ENCODE measurements around the gene RBM12.

RBM12 gene

DNA sequence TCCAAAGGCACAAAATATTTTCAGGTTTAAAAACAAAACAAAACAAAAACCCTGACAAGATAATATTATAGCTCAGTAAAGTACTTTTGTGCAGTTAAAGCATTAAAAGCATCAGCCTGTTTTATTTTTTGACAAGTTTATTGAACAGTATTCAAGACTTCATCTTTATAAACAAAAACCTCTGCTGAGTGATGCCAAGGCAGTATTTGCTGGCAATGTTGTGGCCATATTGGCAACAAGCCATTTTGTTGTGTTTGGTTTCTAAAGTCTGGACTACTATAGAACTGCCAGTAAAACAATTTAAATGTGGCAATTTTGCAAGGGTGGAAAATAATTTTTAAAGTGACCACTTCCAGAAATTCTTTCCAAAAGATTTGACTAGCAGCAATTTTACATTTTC is 15.9 kb downstream of the RBM12 start:
- H2AFZ ChIP-seq (ENCODE audit: low read length): no peak overlapping the region
- no peaks in the 10 kb centered on the region for H3K4me1 ChIP-seq (ENCODE audit: insufficient read depth, low read length, severe bottlenecking)
- H3F3A ChIP-seq (ENCODE audit: insufficient read depth, low read length): no peaks in the 10 kb centered on the region
- no peak overlapping the region for H3K4me2 ChIP-seq (ENCODE audit: low read length)
- H3K9me2 ChIP-seq (ENCODE audit: low read depth, low read length): no peaks in the 10 kb centered on the region
- H3K4me3 ChIP-seq (ENCODE audit: low read depth, low read length, poor library complexity, severe bottlenecking): no peak overlapping the region
- no peak overlapping the region for H3K27ac ChIP-seq (ENCODE audit: low read depth, low read length, poor library complexity, severe bottlenecking)
- no peak overlapping the region for H3K9ac ChIP-seq (ENCODE audit: low read length)
- H3K27me3 ChIP-seq (ENCODE audit: insufficient read depth, low read length): no peaks in the 10 kb centered on the region
- H3K79me2 ChIP-seq (ENCODE audit: insufficient read depth, low read length): peaks cover 80% of the 10 kb centered on the region
- no peaks in the 10 kb centered on the region for H4K20me1 ChIP-seq (ENCODE audit: insufficient read depth, low read length)
- H3K36me3 ChIP-seq (ENCODE audit: insufficient read depth, low read length): peaks cover 68% of the 10 kb centered on the region
- TF ChIP-seq EZH2 (IDR thresholded peaks at IDR 0.05; ENCODE audit: borderline replicate concordance, low read length): no peak
- TF ChIP-seq, protein P1, sequence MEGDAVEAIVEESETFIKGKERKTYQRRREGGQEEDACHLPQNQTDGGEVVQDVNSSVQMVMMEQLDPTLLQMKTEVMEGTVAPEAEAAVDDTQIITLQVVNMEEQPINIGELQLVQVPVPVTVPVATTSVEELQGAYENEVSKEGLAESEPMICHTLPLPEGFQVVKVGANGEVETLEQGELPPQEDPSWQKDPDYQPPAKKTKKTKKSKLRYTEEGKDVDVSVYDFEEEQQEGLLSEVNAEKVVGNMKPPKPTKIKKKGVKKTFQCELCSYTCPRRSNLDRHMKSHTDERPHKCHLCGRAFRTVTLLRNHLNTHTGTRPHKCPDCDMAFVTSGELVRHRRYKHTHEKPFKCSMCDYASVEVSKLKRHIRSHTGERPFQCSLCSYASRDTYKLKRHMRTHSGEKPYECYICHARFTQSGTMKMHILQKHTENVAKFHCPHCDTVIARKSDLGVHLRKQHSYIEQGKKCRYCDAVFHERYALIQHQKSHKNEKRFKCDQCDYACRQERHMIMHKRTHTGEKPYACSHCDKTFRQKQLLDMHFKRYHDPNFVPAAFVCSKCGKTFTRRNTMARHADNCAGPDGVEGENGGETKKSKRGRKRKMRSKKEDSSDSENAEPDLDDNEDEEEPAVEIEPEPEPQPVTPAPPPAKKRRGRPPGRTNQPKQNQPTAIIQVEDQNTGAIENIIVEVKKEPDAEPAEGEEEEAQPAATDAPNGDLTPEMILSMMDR (IDR thresholded peaks at IDR 0.05; ENCODE audit: low read length): no peak
- no peaks in the 10 kb centered on the region for H3K9me3 ChIP-seq (ENCODE audit: low read length)

DNA sequence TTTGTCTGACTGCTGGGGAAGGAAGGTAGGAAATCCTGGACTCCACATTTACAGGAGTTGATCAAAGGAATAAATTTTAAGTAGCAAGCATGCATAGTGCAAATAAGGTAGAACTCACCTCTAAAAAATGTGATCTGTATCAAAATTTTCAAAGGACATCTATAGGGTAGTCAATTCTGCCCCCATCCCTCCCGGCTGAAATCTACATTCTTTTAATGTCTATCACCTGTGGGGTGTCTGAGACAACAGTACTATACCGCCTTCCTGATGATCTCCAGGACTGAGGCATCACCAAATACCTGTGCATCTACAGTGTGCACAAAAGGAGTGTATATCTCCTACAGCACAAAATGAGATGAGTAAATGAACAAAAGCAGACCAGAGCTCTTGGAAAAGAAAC is 19.9 kb downstream of the RBM12 start:
- Histone ChIP-seq H3K9ac (ENCODE audit: low read length) (no peak overlapping the region), H3K9me3 (ENCODE audit: low read length) (no peaks in the 10 kb centered on the region), H4K20me1 (ENCODE audit: insufficient read depth, low read length) (no peaks in the 10 kb centered on the region), H3K9me2 (ENCODE audit: low read depth, low read length) (no peaks in the 10 kb centered on the region), H3F3A (ENCODE audit: insufficient read depth, low read length) (no peaks in the 10 kb centered on the region), H3K27me3 (ENCODE audit: insufficient read depth, low read length) (no peaks in the 10 kb centered on the region), H3K4me2 (ENCODE audit: low read length) (no peak overlapping the region), H3K79me2 (ENCODE audit: insufficient read depth, low read length) (peaks cover 50% of the 10 kb centered on the region), H3K4me1 (ENCODE audit: insufficient read depth, low read length, severe bottlenecking) (no peaks in the 10 kb centered on the region), H3K4me3 (ENCODE audit: low read depth, low read length, poor library complexity, severe bottlenecking) (no peak overlapping the region), H2AFZ (ENCODE audit: low read length) (no peak overlapping the region), H3K36me3 (ENCODE audit: insufficient read depth, low read length) (peaks cover 33% of the 10 kb centered on the region), H3K27ac (ENCODE audit: low read depth, low read length, poor library complexity, severe bottlenecking) (no peak overlapping the region)
- no peak for TF ChIP-seq EZH2 (IDR thresholded peaks at IDR 0.05; ENCODE audit: borderline replicate concordance, low read length)
- TF ChIP-seq, protein P1 (IDR thresholded peaks at IDR 0.05; ENCODE audit: low read length): no peak

DNA sequence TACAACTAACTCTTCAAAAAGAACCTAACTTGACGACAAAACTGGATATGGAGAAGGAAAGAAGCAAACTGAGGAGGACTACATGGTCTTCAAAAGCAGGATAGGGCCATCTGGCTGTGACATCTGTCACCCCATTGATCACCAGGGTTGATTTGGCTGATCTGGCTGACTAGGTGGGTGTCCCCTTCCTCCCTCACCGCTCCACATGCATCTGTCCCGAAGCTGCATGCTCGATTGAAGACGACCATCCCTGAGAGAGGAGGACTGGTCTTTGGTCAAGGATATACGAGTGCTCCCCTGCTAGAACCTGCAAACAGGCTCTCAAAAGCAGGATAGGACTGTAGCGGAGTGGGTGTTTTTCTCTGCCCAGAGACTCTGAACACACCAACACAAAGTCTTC is 21.7 kb downstream of the RBM12 start:
- H2AFZ ChIP-seq (ENCODE audit: low read length): no peak overlapping the region
- no peaks in the 10 kb centered on the region for H3K9me2 ChIP-seq (ENCODE audit: low read depth, low read length)
- H4K20me1 ChIP-seq (ENCODE audit: insufficient read depth, low read length): no peaks in the 10 kb centered on the region
- peaks cover 16% of the 10 kb centered on the region; the same call in 1 of the 2 replicates for H3K36me3 ChIP-seq (ENCODE audit: insufficient read depth, low read length)
- no peaks in the 10 kb centered on the region for H3K27me3 ChIP-seq (ENCODE audit: insufficient read depth, low read length)
- H3K27ac ChIP-seq (ENCODE audit: low read depth, low read length, poor library complexity, severe bottlenecking): no peak overlapping the region
- no peaks in the 10 kb centered on the region for H3K9me3 ChIP-seq (ENCODE audit: low read length)
- TF ChIP-seq, protein P1 (IDR thresholded peaks at IDR 0.05; ENCODE audit: low read length): no peak
- TF ChIP-seq EZH2 (IDR thresholded peaks at IDR 0.05; ENCODE audit: borderline replicate concordance, low read length): no peak
- H3K79me2 ChIP-seq (ENCODE audit: insufficient read depth, low read length): peaks cover 42% of the 10 kb centered on the region
- H3F3A ChIP-seq (ENCODE audit: insufficient read depth, low read length): no peaks in the 10 kb centered on the region
- no peaks in the 10 kb centered on the region for H3K4me1 ChIP-seq (ENCODE audit: insufficient read depth, low read length, severe bottlenecking)
- no peak overlapping the region for H3K4me3 ChIP-seq (ENCODE audit: low read depth, low read length, poor library complexity, severe bottlenecking)
- H3K4me2 ChIP-seq (ENCODE audit: low read length): no peak overlapping the region
- no peak overlapping the region for H3K9ac ChIP-seq (ENCODE audit: low read length)
